AG04450 (cell line): ENCODE results near the gene ANXA6. TPM values are rescaled to one million over a fixed set of nuclear protein-coding genes. Genes with fewer than 3 reads are reported as not detected.

Experiments used
- CTCF ChIA-PET: fragments of 300-600, 350-600 bp; formaldehyde crosslinking; extraction: SDS; loops from one replicate; lab custom pipeline; 2022; ENCODE audit warnings: antibody characterized with exemption, inconsistent platforms; lab: Charles Lee
- POLR2A ChIA-PET: fragments of 350-600 bp; formaldehyde crosslinking; extraction: SDS; loops from one replicate; lab custom pipeline; 2021; ENCODE audit warnings: antibody characterized with exemption, inconsistent platforms; lab: Yijun Ruan, JAX
- DNase-seq: peaks from one replicate; pipeline ENCODE4 v3.0.0-alpha.2; 2011; ENCODE audit warnings: low read depth, low spot score
- H3K27ac ChIP-seq: one replicate; pipeline ENCODE4 v1.5.1; 2012; ENCODE audit warnings: low read depth, low read length, control low read depth
- H3K27me3 ChIP-seq: one replicate; pipeline ENCODE4 v1.6.0; 2012; ENCODE audit warnings: low read length; ENCODE audit not compliant: control insufficient read depth, insufficient read depth
- H3K4me3 ChIP-seq: 2 replicates; pipeline ENCODE4 v1.5.1; 2011; ENCODE audit warnings: mild to moderate bottlenecking, low read depth, low read length, control low read depth
- H3K9me3 ChIP-seq: 2 replicates; pipeline ENCODE4 v1.5.1; 2012; ENCODE audit warnings: low read length; ENCODE audit not compliant: control insufficient read depth, insufficient read depth
- polyA minus RNA-seq: library from RNA; depleted of rRNA, polyadenylated mRNA; stranded (reverse); fragments of >200 nt; gene quantifications from 2 replicates; pipeline ENCODE4 v1.2.3, GENCODE V29; 2011; rRNA and poly(A)+ RNA removed
- polyA plus RNA-seq: library from polyadenylated mRNA; depleted of rRNA; stranded (reverse); fragments of >200 nt; gene quantifications from 2 replicates; pipeline ENCODE4 v1.2.3, GENCODE V29; 2011; rRNA removed
- TF ChIP-seq, protein P1 (sequence below): IDR thresholded peaks from 2 replicates; pipeline ENCODE4 v1.5.1; 2011; ENCODE audit warnings: low read depth, low read length, control low read depth, inconsistent platforms

The ANXA6 gene
- 502 and 538 TPM in 2 replicates for polyA plus RNA-seq
- polyA minus RNA-seq, result 630 and 737 TPM in 2 replicates

DNA sequence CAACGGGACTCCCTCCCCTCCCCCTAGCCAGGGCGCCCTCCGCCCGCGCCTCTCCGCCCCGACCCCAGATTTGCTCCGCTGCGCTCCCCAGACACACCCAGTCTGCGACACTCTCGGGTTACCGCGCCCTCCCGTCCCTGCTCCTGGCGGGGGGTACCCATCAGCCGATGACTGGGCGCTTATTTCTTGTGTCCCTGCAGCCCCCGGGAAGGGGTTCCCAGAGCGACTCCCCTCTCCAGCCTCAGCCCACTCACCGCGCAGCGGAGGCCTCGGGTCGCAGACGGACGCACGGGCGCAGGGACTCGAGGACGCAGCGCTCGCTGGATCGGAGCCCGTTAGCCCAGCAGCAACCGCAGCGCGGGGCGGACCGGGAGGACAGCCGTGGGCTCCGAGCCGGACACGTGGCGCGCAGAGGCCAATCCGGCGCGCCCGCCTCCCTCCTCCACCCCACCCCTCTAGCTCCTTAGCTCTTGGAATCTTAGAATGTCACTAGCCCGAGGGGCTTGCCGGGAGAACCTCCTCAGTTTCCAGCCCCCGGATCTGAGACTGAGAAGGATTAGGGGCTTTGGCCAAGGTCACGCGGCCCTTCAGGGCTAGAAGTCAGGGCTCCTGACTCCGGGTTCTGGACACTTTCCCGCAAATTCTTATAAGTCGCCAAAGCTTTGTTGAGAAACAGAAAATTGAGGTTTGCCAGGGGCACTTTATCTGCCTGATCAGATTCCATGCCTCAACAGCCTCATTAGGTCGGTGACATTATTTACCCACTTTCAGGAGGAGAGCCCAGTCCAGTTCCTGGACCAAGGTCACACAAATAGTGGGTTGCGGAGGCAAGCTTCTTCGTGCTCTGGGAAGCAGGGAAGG, at the start of gene ANXA6:
Gene ANXA6 (minus strand): TSS at position 354 of the 861 bp plus-strand sequence. CDS start 9,878 bp downstream, outside the sequence.
- ChIA-PET CTCF (interaction anchor here (0.7 to 3.1 kb wide), 6 partner anchors 8 to 158 kb away, joined by 3 to 16 read pairs (median 6); no protein-coding TSS in a partner anchor), POLR2A (interaction anchor here (0.5 to 0.8 kb wide), 7 partner anchors 16 to 310 kb away, joined by 3 to 5 read pairs (median 3); no protein-coding TSS in a partner anchor)
- H3K27ac ChIP-seq, result peak within 1 kb of the TSS; percentile 72
- H3K27me3 ChIP-seq, result no peaks in the 10 kb centered on the region
- H3K9me3 ChIP-seq, result no peaks in the 10 kb centered on the region; the same call in 1 of the 2 replicates
- peak within 1 kb of the TSS; percentile 95 for H3K4me3 ChIP-seq
- TF ChIP-seq, protein P1, sequence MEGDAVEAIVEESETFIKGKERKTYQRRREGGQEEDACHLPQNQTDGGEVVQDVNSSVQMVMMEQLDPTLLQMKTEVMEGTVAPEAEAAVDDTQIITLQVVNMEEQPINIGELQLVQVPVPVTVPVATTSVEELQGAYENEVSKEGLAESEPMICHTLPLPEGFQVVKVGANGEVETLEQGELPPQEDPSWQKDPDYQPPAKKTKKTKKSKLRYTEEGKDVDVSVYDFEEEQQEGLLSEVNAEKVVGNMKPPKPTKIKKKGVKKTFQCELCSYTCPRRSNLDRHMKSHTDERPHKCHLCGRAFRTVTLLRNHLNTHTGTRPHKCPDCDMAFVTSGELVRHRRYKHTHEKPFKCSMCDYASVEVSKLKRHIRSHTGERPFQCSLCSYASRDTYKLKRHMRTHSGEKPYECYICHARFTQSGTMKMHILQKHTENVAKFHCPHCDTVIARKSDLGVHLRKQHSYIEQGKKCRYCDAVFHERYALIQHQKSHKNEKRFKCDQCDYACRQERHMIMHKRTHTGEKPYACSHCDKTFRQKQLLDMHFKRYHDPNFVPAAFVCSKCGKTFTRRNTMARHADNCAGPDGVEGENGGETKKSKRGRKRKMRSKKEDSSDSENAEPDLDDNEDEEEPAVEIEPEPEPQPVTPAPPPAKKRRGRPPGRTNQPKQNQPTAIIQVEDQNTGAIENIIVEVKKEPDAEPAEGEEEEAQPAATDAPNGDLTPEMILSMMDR, result no peak
- DNase-seq, result peak; percentile 49

DNA sequence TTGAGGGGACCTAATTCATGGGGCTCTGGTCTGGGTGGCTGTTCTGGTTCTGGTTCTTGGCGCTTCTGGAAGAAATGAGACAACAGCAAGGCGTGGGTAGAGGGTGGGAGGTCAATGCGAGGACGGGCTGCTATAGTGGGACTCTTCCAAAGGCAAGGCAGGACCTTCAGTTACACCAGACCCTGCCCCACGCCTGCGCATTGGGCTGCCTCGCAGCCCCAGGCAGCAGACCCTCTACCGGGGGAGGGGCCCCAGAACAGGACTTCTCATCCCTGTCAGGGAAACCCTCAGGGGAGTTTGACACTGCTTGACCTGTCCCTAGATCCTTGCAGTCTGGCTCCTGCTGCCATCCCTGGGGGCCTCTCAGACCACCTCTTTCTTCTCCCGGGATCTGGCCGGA, 47.8 kb upstream of the ANXA6 start:
- Histone ChIP-seq H3K4me3 (no peak overlapping the region), H3K27me3 (peaks cover 4% of the 10 kb centered on the region), H3K27ac (no peak overlapping the region), H3K9me3 (no peaks in the 10 kb centered on the region; the same call in 1 of the 2 replicates)
- no peak for DNase-seq
- CTCF ChIA-PET, result no interaction called here
- TF ChIP-seq, protein P1, result no peak
- POLR2A ChIA-PET, result no interaction called here

DNA sequence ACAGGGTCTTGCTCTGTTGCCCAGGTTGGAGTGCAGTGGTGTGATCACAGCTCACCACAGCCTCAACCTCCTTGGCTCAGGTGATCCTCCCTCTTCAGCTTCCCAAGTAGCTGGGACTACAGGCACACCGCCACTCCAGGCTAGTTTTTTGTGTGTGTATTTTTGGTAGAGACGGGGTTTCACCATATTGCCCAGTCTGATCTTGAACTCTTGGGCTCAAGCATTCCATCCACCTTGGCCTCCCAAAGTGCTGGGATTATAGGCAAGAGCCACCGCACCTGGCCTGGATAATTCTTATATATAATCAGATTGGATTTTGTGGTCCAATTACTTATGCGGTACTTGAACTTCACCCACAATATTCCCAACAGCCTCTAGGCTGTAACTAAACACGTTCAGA, 46.5 kb upstream of the ANXA6 start:
- ChIA-PET CTCF (no interaction called here), POLR2A (no interaction called here)
- DNase-seq, result no peak
- TF ChIP-seq, protein P1, result no peak
- Histone ChIP-seq H3K27ac (no peak overlapping the region), H3K4me3 (no peak overlapping the region), H3K9me3 (no peaks in the 10 kb centered on the region; the same call in 1 of the 2 replicates), H3K27me3 (peaks cover 4% of the 10 kb centered on the region)

DNA sequence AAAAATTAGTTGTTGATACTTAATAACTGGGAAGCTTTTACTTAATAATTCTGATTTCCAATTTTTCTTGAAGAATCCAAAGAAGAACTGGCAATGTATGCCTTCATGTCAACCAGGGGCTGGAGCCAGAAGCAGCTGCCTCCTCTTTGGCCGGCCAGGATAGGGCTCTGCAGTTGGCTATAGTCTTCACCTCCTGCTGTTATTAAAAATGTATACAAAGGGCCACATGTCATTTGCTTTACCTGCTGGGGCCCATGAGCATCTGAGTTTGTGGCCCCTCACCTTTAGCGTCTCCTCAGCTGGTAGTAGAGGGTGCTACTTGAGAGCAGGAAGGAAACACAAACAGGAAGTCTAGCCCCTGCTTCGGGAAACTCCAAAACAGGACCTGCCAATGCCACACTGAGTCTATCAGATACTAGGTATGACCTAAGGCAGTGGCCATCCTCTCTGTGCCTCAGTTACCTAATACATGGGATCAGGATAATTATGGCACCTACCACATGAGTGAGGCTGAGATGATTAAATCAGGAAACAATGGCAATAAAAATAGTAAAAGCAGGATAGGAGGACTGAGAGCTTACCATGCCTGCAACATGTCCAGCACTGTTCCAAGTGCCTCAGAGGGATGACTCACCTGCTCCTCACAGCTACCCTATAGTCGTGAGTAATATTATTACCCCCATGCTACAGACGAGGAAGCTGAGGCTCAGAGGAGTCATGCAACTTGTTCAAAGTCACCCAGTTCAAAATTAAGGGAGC, 45.0 kb upstream of the ANXA6 start:
- Histone ChIP-seq H3K27ac (no peak overlapping the region), H3K27me3 (no peaks in the 10 kb centered on the region), H3K9me3 (no peaks in the 10 kb centered on the region; the same call in 1 of the 2 replicates), H3K4me3 (no peak overlapping the region)
- CTCF ChIA-PET, result no interaction called here
- TF ChIP-seq, protein P1, result no peak
- DNase-seq, result no peak
- POLR2A ChIA-PET, result interaction anchor here (0.6 kb wide), 1 partner anchor 53 kb away, joined by 7 read pairs; no protein-coding TSS in a partner anchor
